Measurements from ENCODE around the gene FLCN.

- TF ChIP-seq CTCF (IDR thresholded peaks at IDR 0.05), result no peak
- TF ChIP-seq EP300 (IDR thresholded peaks at IDR 0.05), result no peak
- no peak for TF ChIP-seq POLR2A (IDR thresholded peaks at IDR 0.05)
These were observed 22.1 kb downstream of the FLCN start for GRCh38 chr17:17214646-17215436.

All from suprapubic skin (tissue), 3 donors.